ENCODE data around the gene TPST2. TPM values are rescaled to one million over a fixed set of nuclear protein-coding genes. Genes with fewer than 3 reads are reported as not detected.
A peak's percentile ranks its signal among the peaks of the same experiment; 100 is the strongest.

Gene TPST2
- polyA plus RNA-seq, 3 donors, result 62.8 to 83.8 (median 69.5) TPM

DNA sequence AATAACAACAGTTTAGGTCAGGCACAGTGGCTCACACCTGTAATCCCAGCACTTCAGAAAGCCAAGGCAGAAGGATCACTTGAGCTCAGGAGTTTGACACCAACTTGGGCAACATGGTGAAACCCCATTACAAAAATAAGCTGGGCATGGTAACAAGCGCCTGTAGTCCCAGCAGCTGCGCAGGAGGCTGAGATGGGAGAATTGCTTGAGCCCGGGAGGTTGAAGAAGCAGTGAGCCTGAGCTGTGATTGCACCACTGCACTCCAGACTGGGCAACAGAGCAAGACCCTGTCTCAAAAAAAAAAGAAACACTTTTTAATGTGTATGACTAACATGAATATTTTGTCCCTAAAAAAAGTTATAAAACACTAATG is 53.2 kb downstream of the TPST2 start:
- intact Hi-C loops (cut with micrococcal nuclease), result no loop called here
- H3K4me1 ChIP-seq (ENCODE audit: control insufficient read depth in 1 of 2, insufficient read depth in 2 of 2, low read length in 2 of 2), result peaks cover 8 to 10% of the 10 kb centered on the region in 2 donors
- H3K4me3 ChIP-seq (replicated peaks in 1 of 3; ENCODE audit: low read depth in 2 of 3, low read length in 3 of 3), result no peak overlapping the region
- Mint-ChIP-seq H3K36me3 (peaks cover 62 to 84% of the 10 kb centered on the region in 2 donors), H3K9me3 (peaks cover 0 to 1% (median 0%) of the 10 kb centered on the region in 7 donors), H3K27ac (no peak overlapping the region), H3K4me1 (peaks cover 16% of the 10 kb centered on the region), H3K4me3 (no peak overlapping the region), H3K27me3 (ENCODE audit: low read depth in 3 of 3) (peaks cover 0 to 5% (median 2%) of the 10 kb centered on the region in 3 donors)
- H2AFZ ChIP-seq (ENCODE audit: insufficient read depth, low read depth, low read length, poor library complexity, severe bottlenecking), result no peak overlapping the region
- DNase-seq, result no peak
- TF ChIP-seq, protein P1, sequence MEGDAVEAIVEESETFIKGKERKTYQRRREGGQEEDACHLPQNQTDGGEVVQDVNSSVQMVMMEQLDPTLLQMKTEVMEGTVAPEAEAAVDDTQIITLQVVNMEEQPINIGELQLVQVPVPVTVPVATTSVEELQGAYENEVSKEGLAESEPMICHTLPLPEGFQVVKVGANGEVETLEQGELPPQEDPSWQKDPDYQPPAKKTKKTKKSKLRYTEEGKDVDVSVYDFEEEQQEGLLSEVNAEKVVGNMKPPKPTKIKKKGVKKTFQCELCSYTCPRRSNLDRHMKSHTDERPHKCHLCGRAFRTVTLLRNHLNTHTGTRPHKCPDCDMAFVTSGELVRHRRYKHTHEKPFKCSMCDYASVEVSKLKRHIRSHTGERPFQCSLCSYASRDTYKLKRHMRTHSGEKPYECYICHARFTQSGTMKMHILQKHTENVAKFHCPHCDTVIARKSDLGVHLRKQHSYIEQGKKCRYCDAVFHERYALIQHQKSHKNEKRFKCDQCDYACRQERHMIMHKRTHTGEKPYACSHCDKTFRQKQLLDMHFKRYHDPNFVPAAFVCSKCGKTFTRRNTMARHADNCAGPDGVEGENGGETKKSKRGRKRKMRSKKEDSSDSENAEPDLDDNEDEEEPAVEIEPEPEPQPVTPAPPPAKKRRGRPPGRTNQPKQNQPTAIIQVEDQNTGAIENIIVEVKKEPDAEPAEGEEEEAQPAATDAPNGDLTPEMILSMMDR (IDR thresholded peaks at IDR 0.05), result no peak
- no CpG with 5 or more reads among the region's 3 CpGs for WGBS (ENCODE audit: insufficient coverage)
- no peaks in the 10 kb centered on the region for H3K9me3 ChIP-seq (replicated peaks in 1 of 2; ENCODE audit: control insufficient read depth in 1 of 2, insufficient read depth in 1 of 2, low read length in 2 of 2)
- peaks cover 80 to 98% of the 10 kb centered on the region in 2 donors for H3K36me3 ChIP-seq (replicated peaks in 1 of 2; ENCODE audit: control insufficient read depth in 1 of 2, insufficient read depth in 2 of 2, low read length in 2 of 2)
- H3K27me3 ChIP-seq (ENCODE audit: control insufficient read depth in 2 of 2, insufficient read depth in 2 of 2, low read length in 2 of 2), result no peaks in the 10 kb centered on the region
- no peak overlapping the region for H3K9ac ChIP-seq (ENCODE audit: insufficient read depth, low read length, poor library complexity, severe bottlenecking)
- peaks cover 12% of the 10 kb centered on the region for H3K79me2 ChIP-seq (ENCODE audit: insufficient read depth, low read length)
- H3K27ac ChIP-seq (ENCODE audit: low read depth in 1 of 2, low read length in 2 of 2), result no peak overlapping the region
- H3K4me2 ChIP-seq (replicated peaks; ENCODE audit: extremely low read depth, low read length, poor library complexity, severe bottlenecking), result no peak overlapping the region
- H4K20me1 ChIP-seq (ENCODE audit: insufficient read depth, low read length), result no peaks in the 10 kb centered on the region

DNA sequence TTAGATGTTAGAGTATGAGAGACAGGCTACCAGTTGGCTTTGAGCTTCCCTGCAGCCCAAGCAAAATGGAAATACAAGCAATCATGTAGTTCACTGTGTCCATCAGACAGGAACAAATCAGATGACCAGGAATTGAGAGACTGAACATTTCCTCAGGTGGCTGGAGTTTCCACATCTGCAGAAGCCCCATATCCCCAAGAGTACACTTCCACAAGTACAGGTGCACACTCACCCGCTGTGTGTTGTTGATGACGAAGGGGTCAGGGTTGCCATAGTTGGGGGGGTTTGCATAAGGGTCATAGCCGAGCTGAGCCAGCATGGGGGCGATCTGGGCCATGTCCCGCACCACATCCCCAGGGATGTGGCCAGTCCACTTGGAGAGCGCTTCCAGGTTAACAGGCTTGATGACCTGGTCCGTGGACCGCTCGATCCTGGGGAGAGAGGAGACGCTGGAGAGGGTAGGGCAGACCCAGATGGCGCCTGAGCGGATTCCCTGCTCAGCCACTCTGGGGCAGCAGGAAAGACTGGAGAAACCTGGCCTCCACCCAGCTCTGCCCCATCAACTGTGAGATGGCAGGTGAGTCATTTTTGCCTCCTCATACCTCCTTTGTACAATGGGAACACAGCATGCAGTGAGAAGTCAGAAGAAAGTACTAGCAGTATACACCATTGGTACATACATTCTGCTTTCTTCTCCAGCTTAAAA is 53.7 kb downstream of the TPST2 start:
- Histone ChIP-seq H3K27ac (ENCODE audit: low read depth in 1 of 2, low read length in 2 of 2) (no peak overlapping the region), H3K36me3 (replicated peaks in 1 of 2; ENCODE audit: control insufficient read depth in 1 of 2, insufficient read depth in 2 of 2, low read length in 2 of 2) (peaks cover 85 to 99% of the 10 kb centered on the region in 2 donors)
- TF ChIP-seq, protein P1 (IDR thresholded peaks at IDR 0.05), result no peak

More for the DNA sequence above, 53.7 kb downstream of the TPST2 start:
- WGBS (ENCODE audit: insufficient coverage), result 96% methylated on average over 8 of the region's 12 CpGs
- H2AFZ ChIP-seq (ENCODE audit: insufficient read depth, low read depth, low read length, poor library complexity, severe bottlenecking), result no peak overlapping the region
- peaks cover 6% of the 10 kb centered on the region for H3K79me2 ChIP-seq (ENCODE audit: insufficient read depth, low read length)
- H3K9me3 Mint-ChIP-seq, result peaks cover 0 to 1% (median 0%) of the 10 kb centered on the region in 7 donors
- no peak for DNase-seq
- peaks cover 67 to 86% of the 10 kb centered on the region in 2 donors for H3K36me3 Mint-ChIP-seq
- H3K4me3 Mint-ChIP-seq, result no peak overlapping the region
- no peaks in the 10 kb centered on the region for H4K20me1 ChIP-seq (ENCODE audit: insufficient read depth, low read length)
- peak overlapping the region in 4 of 7 donors; percentile 34 to 70 (median 65) for H3K27ac Mint-ChIP-seq
- H3K4me2 ChIP-seq (replicated peaks; ENCODE audit: extremely low read depth, low read length, poor library complexity, severe bottlenecking), result no peak overlapping the region
- no peaks in the 10 kb centered on the region for H3K27me3 ChIP-seq (ENCODE audit: control insufficient read depth in 2 of 2, insufficient read depth in 2 of 2, low read length in 2 of 2)
- peaks cover 16% of the 10 kb centered on the region for H3K4me1 Mint-ChIP-seq
- H3K27me3 Mint-ChIP-seq (ENCODE audit: low read depth in 3 of 3), result peaks cover 0 to 5% (median 2%) of the 10 kb centered on the region in 3 donors
- H3K9ac ChIP-seq (ENCODE audit: insufficient read depth, low read length, poor library complexity, severe bottlenecking), result no peak overlapping the region
- H3K4me3 ChIP-seq (replicated peaks in 1 of 3; ENCODE audit: low read depth in 2 of 3, low read length in 3 of 3), result no peak overlapping the region
- H3K4me1 ChIP-seq (ENCODE audit: control insufficient read depth in 1 of 2, insufficient read depth in 2 of 2, low read length in 2 of 2), result peaks cover 8 to 10% of the 10 kb centered on the region in 2 donors
- no peaks in the 10 kb centered on the region for H3K9me3 ChIP-seq (replicated peaks in 1 of 2; ENCODE audit: control insufficient read depth in 1 of 2, insufficient read depth in 1 of 2, low read length in 2 of 2)
- intact Hi-C loops (cut with micrococcal nuclease), result no loop called here

All from CD14-positive monocyte (primary cell).